IPS DF 4.7 (cell line): Measurements from ENCODE around the gene CELF4.
A peak's percentile ranks its signal among the peaks of the same experiment; 100 is the strongest.
"Not testable (repeated sequence)": the region's sequence is repeated elsewhere in the genome, so short reads cannot be mapped to it uniquely, and the experiment has no call there.

Experiments
- DNase-seq: peaks from one replicate; pipeline ENCODE4 v3.0.0-alpha.2; 2013; ENCODE audit warnings: low spot score; ENCODE audit errors: extremely low read depth

The CELF4 gene

DNA sequence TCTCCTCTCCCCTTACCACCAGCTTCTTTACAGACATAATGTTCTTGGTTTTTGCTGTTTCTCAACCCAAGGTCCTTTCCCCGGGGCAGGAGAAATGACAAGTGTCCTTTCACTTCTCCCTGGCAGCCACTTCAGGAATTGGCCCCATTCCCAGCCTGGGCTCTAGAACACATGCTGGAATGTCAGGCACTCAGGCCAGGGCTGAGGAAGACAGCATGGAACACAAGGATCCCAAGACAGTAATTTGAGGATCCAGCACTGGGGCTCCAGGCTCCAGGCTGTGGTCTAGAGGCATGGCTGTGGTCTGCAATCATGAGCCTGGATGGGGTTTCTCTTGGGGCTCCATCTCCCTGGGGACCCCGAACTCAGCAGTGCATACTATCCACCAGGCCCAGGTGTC is 201.4 kb downstream of the CELF4 start:
- no peak for DNase-seq

GRCh38 chr18:37362158-37362890 is 203.3 kb downstream of the CELF4 start:
- DNase-seq: peak; percentile 58

DNA sequence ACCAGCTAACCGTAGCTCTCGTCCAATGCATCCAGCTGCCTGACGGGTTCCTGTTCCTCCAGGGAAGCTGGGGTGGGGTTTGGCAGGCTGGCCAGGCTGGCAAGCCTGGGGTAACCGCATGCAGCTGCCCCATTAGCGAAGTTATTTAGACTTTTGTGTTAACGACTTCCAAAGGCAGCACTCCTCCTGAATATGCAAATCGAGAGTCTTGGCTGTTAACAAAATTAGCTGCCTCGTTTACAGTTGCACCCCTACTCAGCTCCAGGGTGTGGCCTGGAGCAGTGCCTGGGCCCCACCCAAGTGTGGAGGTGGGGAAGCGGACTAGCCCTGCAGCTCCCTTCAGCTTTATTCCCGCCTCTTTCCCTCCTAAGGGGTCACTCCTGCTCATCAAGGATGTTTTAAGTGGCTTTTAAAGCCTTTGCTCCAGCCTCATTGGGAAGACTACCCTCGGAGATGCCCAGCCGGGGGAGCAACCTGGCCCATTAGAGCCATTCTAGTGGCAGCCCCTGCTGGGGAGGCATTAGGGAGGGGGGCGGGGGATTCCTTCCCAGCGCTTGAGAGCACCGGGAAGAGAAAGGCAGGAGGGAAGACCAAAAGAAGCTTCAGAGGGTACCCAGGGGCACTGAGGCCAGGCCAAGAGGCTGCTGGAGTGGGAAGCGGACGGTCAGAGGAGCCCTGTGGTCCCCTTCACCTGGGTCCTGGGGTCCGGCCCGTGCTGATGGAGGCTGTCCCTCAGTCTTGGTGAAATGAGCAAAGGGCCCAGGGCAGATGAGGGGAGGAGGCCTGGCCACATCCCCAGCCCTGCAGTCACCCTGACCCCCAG is 204.1 kb downstream of the CELF4 start:
- no peak for DNase-seq

DNA sequence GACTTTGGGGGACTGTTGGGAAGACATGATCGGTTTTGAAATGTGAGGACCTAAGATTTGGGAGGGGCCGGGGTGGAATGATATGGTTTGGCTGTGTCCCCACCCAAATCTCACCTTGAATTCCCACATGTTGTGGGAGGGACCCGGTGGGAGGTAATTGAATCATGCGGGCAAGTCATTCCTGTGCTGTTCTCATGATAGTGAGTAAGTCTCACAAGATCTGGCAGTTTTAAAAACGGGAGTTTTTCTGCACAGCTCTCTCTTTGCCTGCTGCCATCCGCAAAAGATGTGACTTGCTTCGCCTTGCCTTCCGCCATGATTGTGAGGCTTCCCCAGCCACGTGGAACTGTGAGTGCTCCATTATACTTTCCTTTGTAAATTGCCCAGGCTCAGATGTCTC is 207.5 kb downstream of the CELF4 start:
- DNase-seq: not testable (repeated sequence)

DNA sequence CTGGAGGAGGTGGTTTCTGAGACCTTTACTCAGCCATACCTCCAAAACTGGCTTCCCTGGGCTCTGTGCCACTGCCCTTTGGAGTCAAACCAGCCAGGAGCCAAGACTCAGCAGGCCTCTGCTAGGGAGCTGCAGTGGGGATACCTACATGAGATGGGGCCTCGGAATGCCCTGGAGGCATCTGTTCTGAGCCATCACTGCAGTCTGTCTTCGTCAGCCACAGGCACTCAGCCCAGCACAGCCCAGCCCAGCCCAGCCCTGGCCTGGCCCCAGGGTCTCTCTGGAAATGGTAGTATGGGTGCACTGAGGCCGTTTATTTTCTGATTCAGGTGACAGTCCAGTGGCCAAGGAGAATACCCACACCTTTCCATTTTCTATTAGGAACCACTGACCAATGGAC is 209.8 kb downstream of the CELF4 start:
- DNase-seq: no peak

DNA sequence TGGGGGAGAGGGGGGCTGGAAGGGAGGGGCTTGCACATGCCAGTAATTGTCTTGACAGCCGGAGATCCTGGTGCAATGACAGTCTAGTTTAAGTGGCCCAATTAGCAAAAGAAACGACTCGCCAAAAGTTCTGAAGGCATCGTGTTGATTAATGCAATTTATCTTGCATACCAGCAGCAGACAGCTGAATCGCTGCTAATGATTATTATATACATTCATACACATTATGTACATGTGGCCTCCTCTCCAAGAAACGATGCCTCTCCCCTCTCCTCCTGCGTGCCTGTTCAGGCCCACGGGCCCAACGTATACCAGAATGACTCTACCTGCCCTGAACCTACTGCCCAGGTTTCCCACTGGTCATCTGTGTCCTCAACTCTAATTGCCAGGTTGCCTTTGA is 214.5 kb downstream of the CELF4 start:
- no peak for DNase-seq

GRCh38 chr18:37348729-37349128 is 216.9 kb downstream of the CELF4 start:
- no peak for DNase-seq

DNA sequence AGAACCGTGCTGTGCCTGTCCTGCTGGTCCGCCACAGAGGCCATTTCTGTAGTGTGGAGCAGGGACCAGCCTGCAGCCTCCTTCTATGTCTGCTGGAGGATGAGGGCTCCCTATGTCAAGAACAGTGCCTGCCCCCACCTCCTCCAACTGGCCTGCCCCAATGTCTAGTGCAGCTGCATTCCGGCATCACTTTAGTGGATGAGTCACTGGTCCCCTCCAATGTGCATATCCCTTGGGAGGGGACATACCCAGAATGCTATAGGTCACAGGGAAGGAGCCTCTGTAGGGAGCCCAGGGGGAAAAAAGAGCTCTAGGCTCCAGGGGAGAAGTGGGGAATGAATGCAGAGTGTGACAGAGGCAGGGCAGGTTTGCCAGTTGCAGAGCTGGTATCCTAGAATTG is 219.6 kb downstream of the CELF4 start:
- no peak for DNase-seq

DNA sequence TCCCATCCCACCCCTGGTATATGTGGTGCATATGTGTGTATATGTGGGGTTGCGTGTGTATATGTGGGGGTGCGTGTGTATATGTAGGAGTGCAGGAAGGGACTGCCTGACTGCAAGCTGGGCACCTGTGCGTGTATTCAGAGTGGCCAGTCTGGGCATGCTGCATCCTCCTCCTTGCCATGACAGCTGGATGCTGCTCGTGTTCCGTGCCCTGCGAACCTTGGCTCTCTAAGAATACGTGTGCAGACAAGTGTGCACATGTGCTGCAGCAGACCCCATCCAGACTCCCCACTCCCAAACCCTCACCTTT is 222.1 kb downstream of the CELF4 start:
- no peak for DNase-seq

DNA sequence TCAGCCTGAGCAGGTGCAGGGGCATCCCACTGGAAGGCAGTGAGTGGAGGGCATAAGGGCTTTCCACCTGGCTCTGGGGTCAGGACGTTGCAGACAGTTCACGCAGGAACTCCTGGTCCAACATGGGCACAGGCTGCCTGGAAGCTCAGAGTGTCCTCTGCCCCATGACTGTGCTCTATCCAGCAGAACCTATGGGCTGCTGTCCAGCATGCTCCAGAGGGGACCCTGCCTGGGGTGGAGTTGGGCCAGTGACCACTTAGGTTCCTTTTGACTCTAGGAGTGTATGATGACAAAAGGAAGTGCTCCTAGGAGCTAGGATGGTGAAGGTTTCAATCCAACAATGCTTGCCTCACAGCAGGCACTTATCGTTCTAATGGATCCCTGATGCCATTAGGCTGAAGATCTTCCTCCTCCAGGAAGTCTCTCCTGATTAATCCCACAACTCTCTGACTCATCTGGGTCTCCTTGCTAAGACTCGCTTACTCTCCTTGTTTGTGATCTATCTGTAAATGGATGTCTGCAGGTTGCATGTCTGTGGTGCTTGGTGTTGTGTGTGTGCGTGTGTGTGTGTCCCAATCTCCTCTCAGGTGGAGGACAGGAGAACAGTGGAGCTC is 224.0 kb downstream of the CELF4 start:
- DNase-seq: no peak

DNA sequence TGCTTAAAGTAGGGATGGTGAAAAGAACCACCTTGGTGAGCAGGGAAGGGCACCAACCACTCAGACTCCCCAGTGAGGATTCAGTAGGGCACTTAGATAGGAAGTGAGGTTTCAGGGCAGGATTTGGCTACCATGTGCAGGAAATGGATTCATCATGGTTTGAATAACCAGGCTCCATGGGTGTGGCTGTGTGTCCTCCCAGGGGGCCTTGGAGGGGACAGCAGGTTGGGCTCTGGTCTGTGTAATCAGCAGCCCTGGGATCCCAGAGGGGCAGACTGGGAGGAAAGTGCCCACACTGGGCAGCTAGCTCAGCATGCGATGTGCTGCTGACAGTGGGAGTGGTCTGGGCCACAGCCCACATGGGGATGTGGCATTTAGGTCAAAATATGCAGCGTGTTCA is 224.6 kb downstream of the CELF4 start:
- no peak for DNase-seq

GRCh38 chr18:37339701-37340215 is 225.8 kb downstream of the CELF4 start:
- DNase-seq: no peak

GRCh38 chr18:37336568-37337285 is 228.9 kb downstream of the CELF4 start:
- DNase-seq: no peak

DNA sequence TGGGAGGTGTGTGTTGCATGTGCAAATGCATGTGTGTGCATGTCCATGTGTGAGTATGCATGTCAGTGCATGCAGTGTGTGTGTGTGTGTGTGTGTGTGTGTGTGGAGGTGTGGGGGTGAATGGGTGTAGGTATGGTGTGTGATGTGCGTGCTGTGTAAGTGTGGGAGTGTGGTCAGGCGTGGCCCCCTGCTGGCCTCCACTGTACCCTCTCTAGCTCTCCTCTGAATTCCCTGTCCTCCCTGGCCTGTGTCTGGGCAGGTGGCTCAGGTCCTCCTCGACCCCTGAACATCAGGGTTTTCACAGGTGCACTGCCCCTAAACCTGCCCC is 230.2 kb downstream of the CELF4 start:
- DNase-seq: no peak

DNA sequence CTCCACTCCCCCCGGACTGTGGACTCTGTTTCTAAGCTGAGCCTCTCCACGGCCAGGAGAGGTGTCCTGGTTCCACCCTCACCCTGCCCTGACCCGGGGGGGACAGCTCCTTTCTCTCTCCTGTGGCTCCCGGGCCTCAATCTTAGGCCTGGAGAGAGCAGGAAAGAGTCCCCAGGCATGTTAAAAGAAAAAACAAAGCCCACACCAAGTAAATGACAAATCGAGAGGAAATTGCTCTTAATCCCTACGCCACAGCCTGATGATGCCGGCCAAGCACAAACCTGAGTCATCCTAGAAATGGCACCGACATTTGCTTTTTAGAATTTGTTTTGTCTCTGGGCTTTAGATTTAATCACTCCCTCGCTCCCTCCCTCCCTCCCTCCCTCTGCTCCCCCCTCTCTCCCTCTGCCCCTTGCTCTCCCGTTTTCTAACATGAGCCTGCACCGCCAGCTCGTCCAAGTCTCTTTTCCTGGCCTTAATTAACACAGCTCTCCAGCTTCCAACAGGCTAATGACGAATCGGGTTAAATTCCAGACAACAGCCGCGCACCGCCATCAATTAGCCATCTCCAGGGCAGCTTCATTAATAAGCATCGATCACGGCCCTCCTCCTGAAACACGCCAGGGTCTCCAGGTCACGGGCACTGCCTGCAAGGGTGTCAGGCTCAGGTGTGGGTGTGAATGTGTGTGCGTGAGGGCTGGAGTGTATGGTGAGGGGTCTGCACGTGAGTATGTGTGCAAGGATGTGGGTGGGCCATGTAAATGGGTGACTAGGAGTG is 230.8 kb downstream of the CELF4 start:
- no peak for DNase-seq

DNA sequence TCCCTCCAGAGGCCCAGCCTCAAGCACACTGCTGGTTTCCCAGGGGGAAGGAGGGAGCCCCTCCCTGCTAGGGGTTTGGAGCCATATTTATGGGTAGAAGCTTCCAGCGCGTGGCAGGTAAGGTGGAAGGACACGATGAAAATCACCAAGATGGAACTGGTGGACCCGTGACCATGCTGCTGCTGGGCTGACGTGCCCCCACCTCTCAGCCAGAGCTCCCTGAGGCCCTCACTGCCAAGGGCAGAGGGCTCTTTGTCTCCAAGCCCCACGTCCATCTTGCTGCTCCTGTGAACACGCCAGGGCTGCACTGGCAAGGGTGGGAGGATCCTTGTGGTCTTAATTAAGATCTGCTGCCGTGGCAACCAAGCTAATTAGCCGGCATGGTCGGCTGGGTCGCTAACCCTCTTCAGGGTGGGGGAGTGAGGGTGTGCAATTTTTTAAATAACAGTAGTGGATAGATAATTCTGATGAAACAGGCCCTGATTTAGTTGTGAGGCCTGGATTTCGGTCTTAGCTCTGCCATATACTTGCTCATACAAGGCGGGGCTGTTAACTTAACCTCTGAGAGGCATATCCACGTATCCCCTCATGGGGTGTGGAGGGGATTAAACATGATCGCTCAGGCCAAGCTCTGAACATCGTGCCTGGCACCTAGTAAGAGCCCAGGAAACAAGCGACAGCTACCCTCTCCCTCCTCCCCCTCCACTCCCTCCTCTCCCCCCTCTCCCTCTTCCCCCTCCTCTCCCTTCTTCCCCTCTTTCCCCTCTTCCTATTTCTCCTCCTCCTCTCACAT is 232.8 kb downstream of the CELF4 start:
- DNase-seq: no peak

- DNase-seq: no peak
Observed at GRCh38 chr18:37332219-37332618, 233.4 kb downstream of the CELF4 start.

GRCh38 chr18:37330173-37330572 is 235.4 kb downstream of the CELF4 start:
- DNase-seq: no peak

- DNase-seq: no peak
Observed at GRCh38 chr18:37328946-37329719, 236.5 kb downstream of the CELF4 start.
